Activated CD4-positive, alpha-beta T cell treated with anti-CD3 and anti-CD28 coated beads for 1 hour (primary cell): Measurements from ENCODE around the gene RGS17.
A peak's percentile ranks its signal among the peaks of the same experiment; 100 is the strongest.
"Not testable (repeated sequence)": the region's sequence is repeated elsewhere in the genome, so short reads cannot be mapped to it uniquely, and the experiment has no call there.

ENCODE experiments used
- DNase-seq: peaks from one replicate; pipeline ENCODE4 v3.0.0-alpha.2; 2020

RGS17 gene

GRCh38 chr6:152982904-152983636 lies 148.0 kb downstream of the RGS17 start, which contains the start of gene FBXO5:
Gene FBXO5, minus strand, starts transcription at chr6:152983041. Its CDS starts 82 bp downstream, at chr6:152982959.
- DNase-seq: peak; percentile 96

GRCh38 chr6:152981989-152982903 lies 148.8 kb downstream of the RGS17 start:
- no peak for DNase-seq

GRCh38 chr6:152981219-152981618 lies 149.9 kb downstream of the RGS17 start:
- DNase-seq: no peak

- no peak for DNase-seq
Measured at GRCh38 chr6:152980656-152981055, 150.4 kb downstream of the RGS17 start.

GRCh38 chr6:152979116-152979515 lies 152.0 kb downstream of the RGS17 start:
- no peak for DNase-seq

- no peak for DNase-seq
Measured at GRCh38 chr6:152978058-152978457, 153.0 kb downstream of the RGS17 start.

GRCh38 chr6:152977556-152977955 lies 153.5 kb downstream of the RGS17 start:
- no peak for DNase-seq

- no peak for DNase-seq
Measured at GRCh38 chr6:152976749-152977148, 154.3 kb downstream of the RGS17 start.

GRCh38 chr6:152975204-152975915 lies 155.7 kb downstream of the RGS17 start:
- no peak for DNase-seq

GRCh38 chr6:152973916-152974315 lies 157.2 kb downstream of the RGS17 start:
- no peak for DNase-seq

GRCh38 chr6:152969688-152970418 lies 161.2 kb downstream of the RGS17 start:
- DNase-seq: no peak

- DNase-seq: not testable (repeated sequence)
Measured at GRCh38 chr6:152966168-152966894, 164.8 kb downstream of the RGS17 start.

GRCh38 chr6:152959333-152959732 lies 171.7 kb downstream of the RGS17 start:
- DNase-seq: no peak

- no peak for DNase-seq
Measured at GRCh38 chr6:152957796-152958195, 173.3 kb downstream of the RGS17 start.
